Measurements from ENCODE around the gene SGSM2.

GRCh38 chr17:2362881-2363280 lies 25.6 kb downstream of the SGSM2 start:
- TF ChIP-seq SIN3A (IDR thresholded peaks at IDR 0.05; ENCODE audit: borderline replicate concordance, insufficient read depth, low read length) (no peak), POLR2AphosphoS5 (IDR thresholded peaks at IDR 0.05; ENCODE audit: low read depth, low read length) (no peak), REST (IDR thresholded peaks at IDR 0.05; ENCODE audit: insufficient read depth in 1 of 2, low read depth in 2 of 2, low read length in 2 of 2) (no peak), TAF1 (IDR thresholded peaks at IDR 0.05; ENCODE audit: borderline replicate concordance, insufficient read depth, low read length) (no peak), FOXP2 (optimal IDR thresholded peaks at IDR 0.05; ENCODE audit: borderline replicate concordance, extremely low read depth, extremely low read length, insufficient read depth) (no peak)
